HS-5 (cell line): ENCODE results near the gene VANGL1.
A peak's percentile ranks its signal among the peaks of the same experiment; 100 is the strongest.

Source experiments
- DNase-seq: peaks from one replicate; pipeline ENCODE4 v3.0.0-alpha.2; 2012; ENCODE audit warnings: low read depth

VANGL1 gene

GRCh38 chr1:115705085-115705951 lies 63.5 kb downstream of the VANGL1 start:
- no peak for DNase-seq

GRCh38 chr1:115705963-115706362 lies 64.2 kb downstream of the VANGL1 start:
- no peak for DNase-seq

GRCh38 chr1:115706587-115707425 lies 65.0 kb downstream of the VANGL1 start:
- no peak for DNase-seq

- DNase-seq: no peak
Measured at GRCh38 chr1:115710859-115711624, 69.3 kb downstream of the VANGL1 start.

- DNase-seq: no peak
Measured at GRCh38 chr1:115712911-115713609, 71.3 kb downstream of the VANGL1 start.

- DNase-seq: no peak
Measured at GRCh38 chr1:115713906-115714305, 72.1 kb downstream of the VANGL1 start.

- no peak for DNase-seq
Measured at GRCh38 chr1:115714572-115715141, 72.9 kb downstream of the VANGL1 start.

GRCh38 chr1:115717541-115717940 lies 75.8 kb downstream of the VANGL1 start:
- DNase-seq: no peak

GRCh38 chr1:115718011-115718754 lies 76.4 kb downstream of the VANGL1 start:
- no peak for DNase-seq

GRCh38 chr1:115719285-115719684 lies 77.5 kb downstream of the VANGL1 start:
- no peak for DNase-seq

GRCh38 chr1:115722221-115722620 lies 80.5 kb downstream of the VANGL1 start:
- no peak for DNase-seq

GRCh38 chr1:115723756-115724155 lies 82.0 kb downstream of the VANGL1 start:
- DNase-seq: no peak

GRCh38 chr1:115725600-115725999 lies 83.8 kb downstream of the VANGL1 start:
- no peak for DNase-seq

- DNase-seq: no peak
Measured at GRCh38 chr1:115726161-115726560, 84.4 kb downstream of the VANGL1 start.

- no peak for DNase-seq
Measured at GRCh38 chr1:115726570-115726969, 84.8 kb downstream of the VANGL1 start.

- peak; percentile 85 for DNase-seq
Measured at GRCh38 chr1:115727706-115728249, 86.0 kb downstream of the VANGL1 start.

GRCh38 chr1:115728341-115728740 lies 86.6 kb downstream of the VANGL1 start:
- DNase-seq: no peak

GRCh38 chr1:115729756-115730155 lies 88.0 kb downstream of the VANGL1 start:
- no peak for DNase-seq

GRCh38 chr1:115732316-115732715 lies 90.5 kb downstream of the VANGL1 start:
- DNase-seq: no peak

GRCh38 chr1:115740811-115741210 lies 99.0 kb downstream of the VANGL1 start:
- no peak for DNase-seq
